ENCODE data around the gene KCNQ5.

GRCh38 chr6:72850469-72850868, 228.6 kb downstream of the KCNQ5 start:
- TF ChIP-seq, protein P1, sequence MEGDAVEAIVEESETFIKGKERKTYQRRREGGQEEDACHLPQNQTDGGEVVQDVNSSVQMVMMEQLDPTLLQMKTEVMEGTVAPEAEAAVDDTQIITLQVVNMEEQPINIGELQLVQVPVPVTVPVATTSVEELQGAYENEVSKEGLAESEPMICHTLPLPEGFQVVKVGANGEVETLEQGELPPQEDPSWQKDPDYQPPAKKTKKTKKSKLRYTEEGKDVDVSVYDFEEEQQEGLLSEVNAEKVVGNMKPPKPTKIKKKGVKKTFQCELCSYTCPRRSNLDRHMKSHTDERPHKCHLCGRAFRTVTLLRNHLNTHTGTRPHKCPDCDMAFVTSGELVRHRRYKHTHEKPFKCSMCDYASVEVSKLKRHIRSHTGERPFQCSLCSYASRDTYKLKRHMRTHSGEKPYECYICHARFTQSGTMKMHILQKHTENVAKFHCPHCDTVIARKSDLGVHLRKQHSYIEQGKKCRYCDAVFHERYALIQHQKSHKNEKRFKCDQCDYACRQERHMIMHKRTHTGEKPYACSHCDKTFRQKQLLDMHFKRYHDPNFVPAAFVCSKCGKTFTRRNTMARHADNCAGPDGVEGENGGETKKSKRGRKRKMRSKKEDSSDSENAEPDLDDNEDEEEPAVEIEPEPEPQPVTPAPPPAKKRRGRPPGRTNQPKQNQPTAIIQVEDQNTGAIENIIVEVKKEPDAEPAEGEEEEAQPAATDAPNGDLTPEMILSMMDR (tag by site-specific recombination; IDR thresholded peaks at IDR 0.05) = no peak
- TF ChIP-seq KLF17 (tag by site-specific recombination; IDR thresholded peaks at IDR 0.05) (no peak), GFI1B (tag by site-specific recombination; IDR thresholded peaks at IDR 0.05) (no peak), ZNF449 (tag by site-specific recombination; IDR thresholded peaks at IDR 0.05) (no peak), BCL11A (tag by site-specific recombination; IDR thresholded peaks at IDR 0.05; ENCODE audit: low read depth) (no peak), ZFHX2 (tag by site-specific recombination; conservative IDR thresholded peaks at IDR 0.05) (no peak), HOXD13 (CRISPR knock-in tag; IDR thresholded peaks at IDR 0.05; ENCODE audit: borderline replicate concordance) (no peak), KLF9 (tag by site-specific recombination; IDR thresholded peaks at IDR 0.05; ENCODE audit: low read depth) (no peak), ZNF837 (tag by site-specific recombination; IDR thresholded peaks at IDR 0.05) (no peak), ZNF623 (tag by site-specific recombination; IDR thresholded peaks at IDR 0.05) (no peak)
- TF ChIP-seq, protein P2, sequence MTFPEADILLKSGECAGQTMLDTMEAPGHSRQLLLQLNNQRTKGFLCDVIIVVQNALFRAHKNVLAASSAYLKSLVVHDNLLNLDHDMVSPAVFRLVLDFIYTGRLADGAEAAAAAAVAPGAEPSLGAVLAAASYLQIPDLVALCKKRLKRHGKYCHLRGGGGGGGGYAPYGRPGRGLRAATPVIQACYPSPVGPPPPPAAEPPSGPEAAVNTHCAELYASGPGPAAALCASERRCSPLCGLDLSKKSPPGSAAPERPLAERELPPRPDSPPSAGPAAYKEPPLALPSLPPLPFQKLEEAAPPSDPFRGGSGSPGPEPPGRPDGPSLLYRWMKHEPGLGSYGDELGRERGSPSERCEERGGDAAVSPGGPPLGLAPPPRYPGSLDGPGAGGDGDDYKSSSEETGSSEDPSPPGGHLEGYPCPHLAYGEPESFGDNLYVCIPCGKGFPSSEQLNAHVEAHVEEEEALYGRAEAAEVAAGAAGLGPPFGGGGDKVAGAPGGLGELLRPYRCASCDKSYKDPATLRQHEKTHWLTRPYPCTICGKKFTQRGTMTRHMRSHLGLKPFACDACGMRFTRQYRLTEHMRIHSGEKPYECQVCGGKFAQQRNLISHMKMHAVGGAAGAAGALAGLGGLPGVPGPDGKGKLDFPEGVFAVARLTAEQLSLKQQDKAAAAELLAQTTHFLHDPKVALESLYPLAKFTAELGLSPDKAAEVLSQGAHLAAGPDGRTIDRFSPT (tag by site-specific recombination; IDR thresholded peaks at IDR 0.05) = no peak
- TF ChIP-seq, protein P3, sequence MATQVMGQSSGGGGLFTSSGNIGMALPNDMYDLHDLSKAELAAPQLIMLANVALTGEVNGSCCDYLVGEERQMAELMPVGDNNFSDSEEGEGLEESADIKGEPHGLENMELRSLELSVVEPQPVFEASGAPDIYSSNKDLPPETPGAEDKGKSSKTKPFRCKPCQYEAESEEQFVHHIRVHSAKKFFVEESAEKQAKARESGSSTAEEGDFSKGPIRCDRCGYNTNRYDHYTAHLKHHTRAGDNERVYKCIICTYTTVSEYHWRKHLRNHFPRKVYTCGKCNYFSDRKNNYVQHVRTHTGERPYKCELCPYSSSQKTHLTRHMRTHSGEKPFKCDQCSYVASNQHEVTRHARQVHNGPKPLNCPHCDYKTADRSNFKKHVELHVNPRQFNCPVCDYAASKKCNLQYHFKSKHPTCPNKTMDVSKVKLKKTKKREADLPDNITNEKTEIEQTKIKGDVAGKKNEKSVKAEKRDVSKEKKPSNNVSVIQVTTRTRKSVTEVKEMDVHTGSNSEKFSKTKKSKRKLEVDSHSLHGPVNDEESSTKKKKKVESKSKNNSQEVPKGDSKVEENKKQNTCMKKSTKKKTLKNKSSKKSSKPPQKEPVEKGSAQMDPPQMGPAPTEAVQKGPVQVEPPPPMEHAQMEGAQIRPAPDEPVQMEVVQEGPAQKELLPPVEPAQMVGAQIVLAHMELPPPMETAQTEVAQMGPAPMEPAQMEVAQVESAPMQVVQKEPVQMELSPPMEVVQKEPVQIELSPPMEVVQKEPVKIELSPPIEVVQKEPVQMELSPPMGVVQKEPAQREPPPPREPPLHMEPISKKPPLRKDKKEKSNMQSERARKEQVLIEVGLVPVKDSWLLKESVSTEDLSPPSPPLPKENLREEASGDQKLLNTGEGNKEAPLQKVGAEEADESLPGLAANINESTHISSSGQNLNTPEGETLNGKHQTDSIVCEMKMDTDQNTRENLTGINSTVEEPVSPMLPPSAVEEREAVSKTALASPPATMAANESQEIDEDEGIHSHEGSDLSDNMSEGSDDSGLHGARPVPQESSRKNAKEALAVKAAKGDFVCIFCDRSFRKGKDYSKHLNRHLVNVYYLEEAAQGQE (tag by site-specific recombination; IDR thresholded peaks at IDR 0.05) = no peak
- TF ChIP-seq, protein P4, sequence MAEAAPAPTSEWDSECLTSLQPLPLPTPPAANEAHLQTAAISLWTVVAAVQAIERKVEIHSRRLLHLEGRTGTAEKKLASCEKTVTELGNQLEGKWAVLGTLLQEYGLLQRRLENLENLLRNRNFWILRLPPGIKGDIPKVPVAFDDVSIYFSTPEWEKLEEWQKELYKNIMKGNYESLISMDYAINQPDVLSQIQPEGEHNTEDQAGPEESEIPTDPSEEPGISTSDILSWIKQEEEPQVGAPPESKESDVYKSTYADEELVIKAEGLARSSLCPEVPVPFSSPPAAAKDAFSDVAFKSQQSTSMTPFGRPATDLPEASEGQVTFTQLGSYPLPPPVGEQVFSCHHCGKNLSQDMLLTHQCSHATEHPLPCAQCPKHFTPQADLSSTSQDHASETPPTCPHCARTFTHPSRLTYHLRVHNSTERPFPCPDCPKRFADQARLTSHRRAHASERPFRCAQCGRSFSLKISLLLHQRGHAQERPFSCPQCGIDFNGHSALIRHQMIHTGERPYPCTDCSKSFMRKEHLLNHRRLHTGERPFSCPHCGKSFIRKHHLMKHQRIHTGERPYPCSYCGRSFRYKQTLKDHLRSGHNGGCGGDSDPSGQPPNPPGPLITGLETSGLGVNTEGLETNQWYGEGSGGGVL (tag by site-specific recombination; IDR thresholded peaks at IDR 0.05) = no peak

Data from HEK293 (cell line).